Endodermal cell (in vitro differentiated cells): ENCODE measurements around the gene GBF1. TPM values are rescaled to one million over a fixed set of nuclear protein-coding genes. Genes with fewer than 3 reads are reported as not detected.
"Not testable (repeated sequence)": the region's sequence is repeated elsewhere in the genome, so short reads cannot be mapped to it uniquely, and the experiment has no call there.

Source experiments
- DNase-seq: peaks from one replicate; pipeline ENCODE4 v3.0.0-alpha.2; 2017
- H3K27ac ChIP-seq: 2 replicates; pipeline ENCODE4 v1.5.1; 2013; ENCODE audit warnings: mild to moderate bottlenecking, low read depth, low read length, moderate library complexity
- H3K27me3 ChIP-seq: 2 replicates; pipeline ENCODE4 v1.6.1; 2013; ENCODE audit warnings: mild to moderate bottlenecking, low read length, moderate library complexity; ENCODE audit not compliant: insufficient read depth, control insufficient read depth, poor library complexity, severe bottlenecking
- H3K36me3 ChIP-seq: 2 replicates; pipeline ENCODE4 v1.7.0; 2013; ENCODE audit warnings: mild to moderate bottlenecking, low read length, moderate library complexity; ENCODE audit not compliant: control insufficient read depth, insufficient read depth
- H3K4me1 ChIP-seq: one replicate; pipeline ENCODE4 v1.7.0; 2013; ENCODE audit warnings: low read length; ENCODE audit not compliant: control insufficient read depth, insufficient read depth
- H3K4me3 ChIP-seq: 2 replicates; pipeline ENCODE4 v1.5.1; 2013; ENCODE audit warnings: mild to moderate bottlenecking, low read length, moderate library complexity
- H3K9ac ChIP-seq: 2 replicates; pipeline ENCODE4 v1.6.1; 2013; ENCODE audit warnings: mild to moderate bottlenecking, low read length, moderate library complexity; ENCODE audit not compliant: poor library complexity, severe bottlenecking; ENCODE audit errors: extremely low read depth
- H3K9me3 ChIP-seq: 2 replicates; pipeline ENCODE4 v1.6.1; 2013; ENCODE audit warnings: mild to moderate bottlenecking, low read length, moderate library complexity; ENCODE audit not compliant: control insufficient read depth
- H3K27ac Mint-ChIP-seq: 2 replicates; pipeline ENCODE4 v1.8.0; 2020; ENCODE audit warnings: mixed read lengths
- H3K27me3 Mint-ChIP-seq: 2 replicates; pipeline ENCODE4 v1.8.0; 2021; ENCODE audit warnings: mild to moderate bottlenecking, mixed read lengths; ENCODE audit not compliant: insufficient read depth
- H3K36me3 Mint-ChIP-seq: 2 replicates; pipeline ENCODE4 v1.8.0; 2020; ENCODE audit warnings: low read depth, mixed read lengths
- H3K4me1 Mint-ChIP-seq: 2 replicates; pipeline ENCODE4 v1.8.0; 2020; ENCODE audit warnings: mixed read lengths
- H3K4me3 Mint-ChIP-seq: 2 replicates; pipeline ENCODE4 v1.8.0; 2020; ENCODE audit warnings: mild to moderate bottlenecking, moderate library complexity, mixed read lengths
- H3K9me3 Mint-ChIP-seq: 2 replicates; pipeline ENCODE4 v1.8.0; 2020; ENCODE audit warnings: mild to moderate bottlenecking, mixed read lengths
- CTCF ChIP-seq: fragments of 200-600 bp; sonication (generic); conservative IDR thresholded peaks from 2 replicates; pipeline ENCODE4 v1.5.0; 2021; ENCODE audit warnings: antibody characterized with exemption, mild to moderate bottlenecking
- WGBS, 2 experiments: methylation state at CpG; one replicate each; pipeline versions ENCODE4 v1.1.5 to v1.1.7; 2013; ENCODE audit warnings: missing lambda C conversion rate in 2 of 2, mixed read lengths in 1 of 2; ENCODE audit not compliant: insufficient coverage in 1 of 2, insufficient read length in 1 of 2; 5-methylcytosine and 5-hydroxymethylcytosine counted together
- total RNA-seq, 2 donors: library from RNA; stranded (reverse); fragmentation: NEBNext Ultra II Directional in 1 of 2; extraction: Animal tissue kit (Norgen Biotek cat#: 25700) in 1 of 2; gene quantifications; 2 replicates in 1 of 2; 3 replicates in 1 of 2; pipeline ENCODE4 v1.2.1, GENCODE V29; 2021

The GBF1 gene
- total RNA-seq, 2 donors from 2014 or later = 31.1 to 31.4 TPM

GRCh38 chr10:102208311-102209035 lies 36.9 kb upstream of the GBF1 start:
- TF ChIP-seq CTCF = no peak
- Histone ChIP-seq H3K27ac (no peak overlapping the region), H3K36me3 (no peaks in the 10 kb centered on the region), H3K9ac (no peak overlapping the region), H3K9me3 (peaks cover 8% of the 10 kb centered on the region), H3K27me3 (no peaks in the 10 kb centered on the region), H3K4me3 (no peak overlapping the region), H3K4me1 (no peaks in the 10 kb centered on the region)
- no peak for DNase-seq
- Mint-ChIP-seq H3K9me3 (peaks cover 17% of the 10 kb centered on the region), H3K27ac (no peak overlapping the region), H3K4me1 (no peaks in the 10 kb centered on the region), H3K4me3 (no peak overlapping the region), H3K36me3 (no peaks in the 10 kb centered on the region), H3K27me3 (peaks cover 7% of the 10 kb centered on the region)
- 88 to 91% methylated on average over 4 of the region's 5 CpGs for WGBS, 2 experiments

DNA sequence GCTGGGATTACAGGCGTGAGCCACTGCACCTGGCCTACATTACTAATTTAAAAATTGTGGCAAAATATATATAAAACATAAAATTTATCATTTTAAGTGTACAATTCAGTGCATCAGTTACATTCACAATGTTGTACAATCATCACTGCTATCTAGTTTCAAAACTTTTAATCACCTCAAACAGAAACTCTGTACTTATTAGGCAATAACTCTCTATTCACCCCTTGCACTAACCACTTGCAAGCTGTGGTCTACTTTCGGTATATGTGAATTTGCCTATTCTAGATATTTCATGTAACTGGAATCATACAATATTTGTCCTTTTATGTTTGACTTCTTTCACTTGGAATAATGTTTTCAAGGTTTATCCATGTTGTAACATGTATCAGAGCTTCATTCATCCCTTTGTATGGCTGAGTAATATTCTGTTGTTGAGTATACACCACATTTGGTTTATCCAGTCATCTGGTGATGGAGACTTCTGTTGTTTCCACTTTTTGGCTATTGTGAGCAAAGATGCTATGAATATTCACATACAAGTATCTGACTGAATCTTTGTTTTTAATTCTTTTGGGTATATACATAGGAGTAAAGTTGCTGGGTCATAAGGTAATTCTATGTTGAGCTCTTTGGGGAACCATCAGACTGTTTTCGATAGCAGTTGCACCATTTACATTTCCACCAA lies 33.6 kb upstream of the GBF1 start:
- 84% methylated on average over 3 of the region's 3 CpGs; no CpG with 5 or more reads in 1 of the 2 experiments for WGBS, 2 experiments
- Histone ChIP-seq H3K4me3 (no peak overlapping the region), H3K27me3 (no peaks in the 10 kb centered on the region), H3K9ac (no peak overlapping the region), H3K9me3 (no peaks in the 10 kb centered on the region), H3K4me1 (no peaks in the 10 kb centered on the region), H3K27ac (no peak overlapping the region), H3K36me3 (no peaks in the 10 kb centered on the region)
- peaks cover 8% of the 10 kb centered on the region for H3K27me3 Mint-ChIP-seq
- no peak for DNase-seq
- peaks cover 4% of the 10 kb centered on the region for H3K9me3 Mint-ChIP-seq
- no peak for TF ChIP-seq CTCF
- H3K4me1 Mint-ChIP-seq = no peaks in the 10 kb centered on the region
- H3K27ac Mint-ChIP-seq = no peak overlapping the region
- H3K4me3 Mint-ChIP-seq = no peak overlapping the region
- H3K36me3 Mint-ChIP-seq = no peaks in the 10 kb centered on the region

GRCh38 chr10:102213599-102213998 lies 31.7 kb upstream of the GBF1 start:
- not testable (repeated sequence) for H3K36me3 Mint-ChIP-seq, H3K9me3 Mint-ChIP-seq, H3K36me3 ChIP-seq, H3K9ac ChIP-seq, H3K27ac ChIP-seq, H3K4me1 Mint-ChIP-seq, H3K4me3 Mint-ChIP-seq, DNase-seq, H3K4me3 ChIP-seq, H3K27me3 ChIP-seq, H3K9me3 ChIP-seq, H3K4me1 ChIP-seq, H3K27ac Mint-ChIP-seq
- H3K27me3 Mint-ChIP-seq = peaks cover 15% of the 10 kb centered on the region
- 83 to 84% methylated on average over 2 to 4 of the region's 4 CpGs for WGBS, 2 experiments
